Thyroid gland (tissue), 4 donors: ENCODE data around the gene PRLR. TPM values are rescaled to one million over a fixed set of nuclear protein-coding genes. Genes with fewer than 3 reads are reported as not detected.
A peak's percentile ranks its signal among the peaks of the same experiment; 100 is the strongest.

Experiments
- DNase-seq, 2 donors: peaks; one replicate each; pipeline ENCODE4 v3.0.0-alpha.2; 2019
- H3K27ac ChIP-seq, 3 donors: fragments of 200-600 bp; sonication (generic); 1 replicate in 2 of 3; 2 replicates in 1 of 3; pipeline ENCODE4 v1.5.1; 2016 to 2019; ENCODE audit warnings: mild to moderate bottlenecking in 1 of 3, moderate library complexity in 1 of 3
- H3K27me3 ChIP-seq: fragments of 200-600 bp; sonication (generic); one replicate; pipeline ENCODE4 v1.5.1; 2019
- H3K36me3 ChIP-seq, 2 donors: fragments of 200-600 bp; sonication (generic); one replicate each; pipeline ENCODE4 v1.5.1; 2016 to 2019
- H3K4me1 ChIP-seq, 2 donors: fragments of 200-600 bp; sonication (generic); one replicate each; pipeline ENCODE4 v1.5.1; 2017 to 2019
- H3K4me3 ChIP-seq, 3 donors: fragments of 200-600 bp; sonication (generic); replicated peaks in 1 of 3; 1 replicate in 2 of 3; 2 replicates in 1 of 3; pipeline ENCODE4 v1.5.1; 2016; ENCODE audit warnings: mild to moderate bottlenecking in 1 of 3
- H3K9me3 ChIP-seq: fragments of 200-600 bp; sonication (generic); one replicate; pipeline ENCODE4 v1.5.1; 2017
- POLR2A ChIP-seq, 2 donors: fragments of 450-650 bp; IDR thresholded peaks; one replicate each; pipeline ENCODE4 v1.6.1; 2017; ENCODE audit warnings: antibody characterized with exemption in 2 of 2, mild to moderate bottlenecking in 2 of 2, moderate library complexity in 1 of 2
- WGBS, 2 donors: methylation state at CpG; one replicate each; pipeline ENCODE4 v1.1.5; 2017; 5-methylcytosine and 5-hydroxymethylcytosine counted together
- intact Hi-C: fragments of 100-400 bp; cut with DNase I; formaldehyde crosslinking; loops from one replicate; pipeline ENCODE4 v1.15.1; 2023
- total RNA-seq, 4 donors: library from RNA; depleted of rRNA; stranded (reverse); fragments of >200 nt; gene quantifications; one replicate each; pipeline ENCODE4 v1.2.3, GENCODE V29; 2016
- TF ChIP-seq, protein P1 (sequence below), 6 experiments: fragments of 200-600 bp in 3 of 6; fragments of 450-650 bp in 3 of 6; sonication (generic) in 3 of 6; IDR thresholded peaks; one replicate each; pipeline ENCODE4 v1.5.1; 2016 to 2019; ENCODE audit warnings: antibody characterized with exemption in 6 of 6, mild to moderate bottlenecking in 2 of 6, inconsistent platforms in 1 of 6, moderate library complexity in 1 of 6

PRLR gene
- total RNA-seq, 4 donors from 2014 or later, result 0.20 to 1.7 (median 0.22) TPM; not detected in 1

DNA sequence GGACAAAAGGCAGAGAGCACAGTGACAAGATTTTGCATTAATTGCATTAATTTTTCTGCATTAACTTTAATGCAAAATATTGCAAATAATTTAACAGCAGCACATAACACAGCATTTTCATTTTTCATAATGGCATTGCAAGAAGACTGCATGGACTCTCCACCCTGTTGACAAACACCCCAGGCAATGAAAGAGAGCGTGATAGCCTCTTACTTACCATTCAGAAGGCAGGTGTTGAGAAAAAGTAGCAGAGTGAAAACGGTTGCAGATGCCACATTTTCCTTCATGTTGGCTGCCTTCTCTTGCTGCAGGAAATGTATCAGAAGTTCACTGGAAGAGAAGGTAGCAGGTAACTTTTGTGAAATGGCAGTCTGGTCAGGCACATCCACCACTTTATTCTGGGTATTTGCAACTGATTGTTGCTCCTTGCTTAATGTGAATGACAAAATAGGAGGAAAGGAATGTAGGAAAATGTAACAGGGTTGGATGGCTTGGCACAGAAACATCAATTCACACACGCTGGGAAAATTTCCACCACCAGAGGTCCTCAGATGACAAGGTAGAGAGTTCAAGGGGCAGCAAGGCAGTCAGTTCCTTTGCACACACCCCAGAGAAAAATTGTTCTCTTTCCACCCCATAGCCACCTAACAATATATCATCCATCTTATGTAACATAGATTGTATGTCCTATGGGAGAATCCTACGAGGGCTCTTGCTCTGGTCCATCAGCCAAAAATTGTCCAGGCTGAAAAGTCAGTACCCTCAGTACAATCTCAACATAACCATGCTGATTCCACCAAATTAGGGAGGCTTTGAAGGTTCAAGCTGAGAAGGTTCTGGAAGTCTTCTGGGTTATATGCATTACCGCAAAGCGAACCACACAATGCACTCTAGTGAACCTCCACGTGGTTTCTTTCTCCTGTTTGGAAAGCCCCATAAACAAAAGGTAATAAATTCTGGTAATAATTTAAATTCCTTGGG lies 140.7 kb downstream of the PRLR start:
- peak; percentile 64 to 70 for DNase-seq
- no peak overlapping the region for H3K27ac ChIP-seq
- no peaks in the 10 kb centered on the region for H3K4me1 ChIP-seq
- H3K36me3 ChIP-seq, result no peaks in the 10 kb centered on the region
- H3K4me3 ChIP-seq, result no peak overlapping the region
- no peaks in the 10 kb centered on the region for H3K27me3 ChIP-seq
- WGBS, 2 donors, result 67 to 71% methylated on average over 7 of the region's 7 CpGs
- no peaks in the 10 kb centered on the region for H3K9me3 ChIP-seq
- intact Hi-C loops, result loop anchor here (5.0 kb wide), 1 partner anchor 93 kb away; no protein-coding TSS in a partner anchor
- TF ChIP-seq POLR2A (IDR thresholded peaks at IDR 0.05), result no peak
- TF ChIP-seq, protein P1, sequence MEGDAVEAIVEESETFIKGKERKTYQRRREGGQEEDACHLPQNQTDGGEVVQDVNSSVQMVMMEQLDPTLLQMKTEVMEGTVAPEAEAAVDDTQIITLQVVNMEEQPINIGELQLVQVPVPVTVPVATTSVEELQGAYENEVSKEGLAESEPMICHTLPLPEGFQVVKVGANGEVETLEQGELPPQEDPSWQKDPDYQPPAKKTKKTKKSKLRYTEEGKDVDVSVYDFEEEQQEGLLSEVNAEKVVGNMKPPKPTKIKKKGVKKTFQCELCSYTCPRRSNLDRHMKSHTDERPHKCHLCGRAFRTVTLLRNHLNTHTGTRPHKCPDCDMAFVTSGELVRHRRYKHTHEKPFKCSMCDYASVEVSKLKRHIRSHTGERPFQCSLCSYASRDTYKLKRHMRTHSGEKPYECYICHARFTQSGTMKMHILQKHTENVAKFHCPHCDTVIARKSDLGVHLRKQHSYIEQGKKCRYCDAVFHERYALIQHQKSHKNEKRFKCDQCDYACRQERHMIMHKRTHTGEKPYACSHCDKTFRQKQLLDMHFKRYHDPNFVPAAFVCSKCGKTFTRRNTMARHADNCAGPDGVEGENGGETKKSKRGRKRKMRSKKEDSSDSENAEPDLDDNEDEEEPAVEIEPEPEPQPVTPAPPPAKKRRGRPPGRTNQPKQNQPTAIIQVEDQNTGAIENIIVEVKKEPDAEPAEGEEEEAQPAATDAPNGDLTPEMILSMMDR (IDR thresholded peaks at IDR 0.05), result peak; percentile 43 to 90 (median 70)

DNA sequence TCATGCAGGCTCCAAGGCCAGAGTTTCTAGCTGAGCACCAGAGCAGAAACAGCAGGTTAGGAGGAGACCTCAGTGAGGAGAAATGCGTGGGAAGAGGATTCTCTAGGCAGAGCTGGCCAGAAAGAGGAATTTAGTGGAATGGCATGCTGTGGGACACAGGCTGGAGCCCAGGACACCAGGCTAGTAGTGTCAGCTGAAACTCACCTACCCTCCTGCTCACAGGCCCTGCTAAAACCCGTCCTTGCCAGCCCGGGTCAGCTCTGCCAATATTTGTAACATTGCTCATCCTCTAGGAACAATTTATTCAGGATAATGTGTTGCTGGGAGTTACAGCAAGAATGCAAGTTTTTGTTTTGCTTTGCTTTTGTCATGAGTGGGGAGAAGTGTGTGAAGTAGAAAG lies 142.3 kb downstream of the PRLR start:
- H3K4me1 ChIP-seq, result no peaks in the 10 kb centered on the region
- intact Hi-C loops, result loop anchor here (5.0 kb wide), 1 partner anchor 94 kb away; no protein-coding TSS in a partner anchor
- WGBS, 2 donors, result 41 to 50% methylated on average over 3 of the region's 3 CpGs
- no peak overlapping the region for H3K27ac ChIP-seq
- peak in 1 of 2 donors; percentile 23 for DNase-seq
- H3K27me3 ChIP-seq, result no peaks in the 10 kb centered on the region
- no peak overlapping the region for H3K4me3 ChIP-seq
- TF ChIP-seq POLR2A (IDR thresholded peaks at IDR 0.05), result no peak
- no peaks in the 10 kb centered on the region for H3K36me3 ChIP-seq
- no peaks in the 10 kb centered on the region for H3K9me3 ChIP-seq

DNA sequence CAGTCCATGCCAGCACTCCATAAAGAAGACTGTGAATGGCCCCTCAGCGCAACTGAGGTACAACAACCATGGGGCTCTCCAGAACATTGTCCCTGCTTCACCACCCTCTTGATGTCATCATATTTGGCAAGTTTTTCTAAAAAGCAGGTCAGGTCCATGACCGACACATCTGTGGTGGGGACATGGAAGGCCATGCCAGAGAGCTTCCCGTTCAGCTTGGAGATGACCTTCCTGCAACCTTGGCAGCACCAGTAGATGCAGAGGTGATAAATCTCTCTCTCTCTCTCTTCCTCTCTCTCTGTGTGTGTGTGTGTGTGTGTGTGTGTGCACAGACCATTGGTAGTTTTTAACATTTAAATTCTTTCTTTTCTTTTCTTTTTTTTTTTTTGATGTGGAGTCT lies 147.1 kb downstream of the PRLR start:
- WGBS, 2 donors, result 84 to 86% methylated on average over 3 of the region's 3 CpGs
- no peaks in the 10 kb centered on the region for H3K9me3 ChIP-seq
- H3K27me3 ChIP-seq, result no peaks in the 10 kb centered on the region
- H3K4me3 ChIP-seq, result no peak overlapping the region
- H3K36me3 ChIP-seq, result no peaks in the 10 kb centered on the region
- no peak for TF ChIP-seq POLR2A (IDR thresholded peaks at IDR 0.05)
- TF ChIP-seq, protein P1 (IDR thresholded peaks at IDR 0.05), result no peak
- H3K4me1 ChIP-seq, result no peaks in the 10 kb centered on the region
- DNase-seq, result no peak
- intact Hi-C loops, result no loop called here
- no peak overlapping the region for H3K27ac ChIP-seq

DNA sequence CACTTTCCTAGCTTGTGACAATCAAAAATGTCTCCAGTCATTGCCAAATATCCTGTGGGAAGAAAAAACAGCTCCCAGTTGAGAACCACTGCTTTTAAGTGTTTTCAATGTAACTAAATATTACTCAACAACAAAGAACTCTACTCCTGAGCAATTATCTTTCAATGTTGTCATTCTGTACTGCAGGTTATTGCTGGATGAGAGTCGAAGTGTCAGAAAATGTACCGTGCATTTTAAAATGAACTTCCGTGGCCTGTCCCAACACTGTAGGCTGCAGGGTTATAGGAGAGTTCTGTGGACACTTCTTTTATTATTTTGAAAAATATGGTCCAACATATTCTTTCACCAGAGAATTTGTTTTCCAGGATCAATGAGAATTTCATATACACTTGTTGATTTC lies 147.8 kb downstream of the PRLR start:
- Histone ChIP-seq H3K36me3 (no peaks in the 10 kb centered on the region), H3K9me3 (no peaks in the 10 kb centered on the region), H3K4me1 (no peaks in the 10 kb centered on the region), H3K27me3 (no peaks in the 10 kb centered on the region), H3K4me3 (no peak overlapping the region), H3K27ac (no peak overlapping the region)
- DNase-seq, result no peak
- intact Hi-C loops, result no loop called here
- WGBS, 2 donors, result 90 to 93% methylated on average over 3 of the region's 3 CpGs
- TF ChIP-seq, protein P1 (IDR thresholded peaks at IDR 0.05), result no peak
- TF ChIP-seq POLR2A (IDR thresholded peaks at IDR 0.05), result no peak

DNA sequence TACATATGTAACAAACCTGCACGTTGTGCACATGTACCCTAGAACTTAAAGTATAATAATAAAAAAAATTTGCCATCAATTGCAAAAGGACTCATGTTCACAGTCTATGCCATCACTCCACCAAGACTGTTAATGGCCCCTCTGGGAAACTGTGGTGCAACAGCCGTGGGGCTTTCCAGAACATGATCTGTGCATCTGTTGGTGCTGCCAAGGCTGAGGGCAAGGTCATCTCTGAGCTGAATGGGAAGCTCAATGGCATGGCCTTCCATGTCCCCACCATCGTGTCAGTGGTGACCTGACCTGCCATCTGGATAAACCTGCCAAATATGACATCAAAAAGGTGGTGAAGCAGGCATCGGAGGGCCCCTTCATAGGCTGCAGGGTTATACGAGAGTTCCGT lies 149.2 kb downstream of the PRLR start:
- intact Hi-C loops, result no loop called here
- Histone ChIP-seq H3K27me3 (no peaks in the 10 kb centered on the region), H3K4me1 (no peaks in the 10 kb centered on the region), H3K36me3 (no peaks in the 10 kb centered on the region), H3K9me3 (no peaks in the 10 kb centered on the region), H3K4me3 (no peak overlapping the region), H3K27ac (no peak overlapping the region)
- 92 to 94% methylated on average over 6 of the region's 6 CpGs for WGBS, 2 donors
- TF ChIP-seq, protein P1 (IDR thresholded peaks at IDR 0.05), result no peak
- TF ChIP-seq POLR2A (IDR thresholded peaks at IDR 0.05), result no peak
- no peak for DNase-seq
